PC-9 (cell line): ENCODE measurements around the gene FAM53A.

Source experiments
- CTCF ChIP-seq: fragments of 200-600 bp; sonication (generic); conservative IDR thresholded peaks from 2 replicates; pipeline ENCODE4 v1.6.1; 2017; ENCODE audit warnings: mixed run types, antibody characterized with exemption, mild to moderate bottlenecking, moderate library complexity
- EZH2 ChIP-seq: fragments of 200-600 bp; sonication (generic); IDR thresholded peaks from 2 replicates; pipeline ENCODE4 v1.8.0; 2017; ENCODE audit warnings: antibody characterized with exemption, low read depth

GRCh38 chr4:1682860-1683259 is 1.3 kb downstream of the FAM53A start:
- TF ChIP-seq CTCF (no peak), EZH2 (no peak)
